PC-9 (cell line): ENCODE data around the gene MS4A13.

Source experiments
- CTCF ChIP-seq: fragments of 200-600 bp; sonication (generic); conservative IDR thresholded peaks from 2 replicates; pipeline ENCODE4 v1.6.1; 2017; ENCODE audit warnings: mixed run types, antibody characterized with exemption, mild to moderate bottlenecking, moderate library complexity
- EZH2 ChIP-seq: fragments of 200-600 bp; sonication (generic); IDR thresholded peaks from 2 replicates; pipeline ENCODE4 v1.8.0; 2017; ENCODE audit warnings: antibody characterized with exemption, low read depth

GRCh38 chr11:60492488-60493009, 22.6 kb upstream of the MS4A13 start, which contains the start of gene MS4A12:
- no peak for TF ChIP-seq CTCF
- TF ChIP-seq EZH2 = no peak
